ENCODE data around the gene SDHAF4. TPM values are rescaled to one million over a fixed set of nuclear protein-coding genes. Genes with fewer than 3 reads are reported as not detected.

SDHAF4 gene
- total RNA-seq, 4 donors from 2014 or later = 11.0 to 35.6 (median 13.0) TPM

GRCh38 chr6:70625436-70625835 lies 58.7 kb downstream of the SDHAF4 start:
- no peak for TF ChIP-seq CTCF (IDR thresholded peaks at IDR 0.05; ENCODE audit: low read depth)

- TF ChIP-seq CTCF (IDR thresholded peaks at IDR 0.05; ENCODE audit: low read depth) = no peak
Observed at GRCh38 chr6:70627500-70628254, 60.9 kb downstream of the SDHAF4 start.

- no peak for TF ChIP-seq CTCF (IDR thresholded peaks at IDR 0.05; ENCODE audit: low read depth)
Observed at GRCh38 chr6:70629929-70630328, 63.2 kb downstream of the SDHAF4 start.

DNA sequence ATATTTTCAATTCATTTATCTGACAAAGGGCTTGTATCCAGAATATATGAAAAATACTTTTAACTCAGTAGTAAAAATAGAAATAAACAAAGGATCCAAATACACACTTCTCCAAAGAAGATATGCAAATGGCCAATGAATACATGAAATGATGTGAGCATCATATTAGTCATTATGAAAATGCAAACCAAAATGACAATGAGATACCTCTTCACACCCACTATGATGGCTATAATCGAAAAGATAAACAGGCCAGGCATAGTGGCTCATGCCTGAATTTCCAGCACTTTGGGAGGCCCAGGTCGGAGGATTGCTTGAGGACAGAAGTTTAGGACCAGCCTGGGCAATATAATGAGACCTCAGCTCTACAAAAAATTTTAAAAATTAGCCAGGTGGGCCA lies 67.1 kb downstream of the SDHAF4 start:
- no peak for TF ChIP-seq CTCF (IDR thresholded peaks at IDR 0.05; ENCODE audit: low read depth)

GRCh38 chr6:70636596-70636995 lies 69.9 kb downstream of the SDHAF4 start:
- no peak for TF ChIP-seq CTCF (IDR thresholded peaks at IDR 0.05; ENCODE audit: low read depth)

DNA sequence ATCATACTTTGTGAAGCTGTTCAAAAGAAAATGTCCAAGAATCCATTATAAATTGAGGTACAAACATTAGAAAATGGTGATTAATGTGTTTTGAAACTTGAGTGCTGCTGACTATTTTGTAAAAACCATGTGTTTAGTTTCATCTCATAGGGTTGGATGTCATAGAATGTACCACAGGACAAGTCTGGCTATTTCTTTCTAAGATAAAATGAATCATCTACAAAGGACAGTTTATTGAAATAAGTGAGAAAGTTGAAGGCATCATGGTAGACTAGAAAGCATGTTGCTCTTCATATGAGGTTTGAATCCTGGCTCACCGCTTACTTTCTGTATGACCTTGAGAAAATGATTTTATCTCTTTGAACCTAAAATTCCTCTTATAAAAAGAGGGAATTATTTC lies 71.7 kb downstream of the SDHAF4 start:
- TF ChIP-seq CTCF (IDR thresholded peaks at IDR 0.05; ENCODE audit: low read depth) = no peak

Other genes starting within 250 kb of the SDHAF4 start
- 10 to 100 TPM; 26.2 to 33.6 (median 27.1) TPM for gene FAM135A, start 153.4 kb upstream of the SDHAF4 start, total RNA-seq
- 10 to 100 TPM; 28.8 to 38.8 (median 34.3) TPM for gene SMAP1, start 101.0 kb downstream of the SDHAF4 start, total RNA-seq